Stimulated activated CD8-positive, alpha-beta memory T cell treated with anti-CD3 and anti-CD28 coated beads, Interleukin-12 subunit alpha, Interleukin-12 subunit beta, amount 100 ng/mL, for 4 hours (primary cell): ENCODE results near the gene SF3A1.

ENCODE experiments used
- DNase-seq: peaks from one replicate; pipeline ENCODE4 v3.0.0-alpha.2; 2020; ENCODE audit warnings: low read depth

The SF3A1 gene

DNA sequence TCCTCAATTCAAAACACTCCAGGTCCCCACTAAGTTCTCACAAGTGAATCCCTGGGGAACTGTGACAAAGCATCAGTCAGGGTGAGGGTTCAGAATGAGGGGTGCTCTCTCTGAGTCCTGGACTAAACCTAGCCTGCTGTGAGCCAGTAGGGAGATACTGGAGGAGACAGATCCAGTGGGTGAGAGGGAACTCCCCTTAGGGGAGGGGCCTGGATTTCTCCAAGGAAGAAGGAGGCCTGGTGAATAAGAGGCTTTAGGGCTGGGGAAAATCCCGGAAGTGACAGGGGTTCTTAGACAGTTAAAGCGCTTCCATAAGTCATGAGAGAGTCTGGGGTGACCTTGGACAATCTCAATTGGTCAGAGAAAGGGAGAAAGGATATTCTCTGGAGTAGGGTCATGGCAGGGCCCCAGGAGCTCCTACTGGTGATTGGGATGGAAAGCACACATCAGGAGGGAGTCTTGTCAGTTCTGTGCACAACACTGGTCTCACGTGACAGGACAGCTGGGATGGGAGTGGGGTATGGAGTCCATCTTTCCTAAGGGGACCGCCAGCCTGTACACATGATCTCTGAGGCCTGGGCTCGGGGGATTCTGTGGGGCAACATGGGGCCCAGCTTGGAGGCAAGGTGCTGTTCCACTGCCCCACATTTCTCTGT lies 31.5 kb downstream of the SF3A1 start:
- DNase-seq: no peak

DNA sequence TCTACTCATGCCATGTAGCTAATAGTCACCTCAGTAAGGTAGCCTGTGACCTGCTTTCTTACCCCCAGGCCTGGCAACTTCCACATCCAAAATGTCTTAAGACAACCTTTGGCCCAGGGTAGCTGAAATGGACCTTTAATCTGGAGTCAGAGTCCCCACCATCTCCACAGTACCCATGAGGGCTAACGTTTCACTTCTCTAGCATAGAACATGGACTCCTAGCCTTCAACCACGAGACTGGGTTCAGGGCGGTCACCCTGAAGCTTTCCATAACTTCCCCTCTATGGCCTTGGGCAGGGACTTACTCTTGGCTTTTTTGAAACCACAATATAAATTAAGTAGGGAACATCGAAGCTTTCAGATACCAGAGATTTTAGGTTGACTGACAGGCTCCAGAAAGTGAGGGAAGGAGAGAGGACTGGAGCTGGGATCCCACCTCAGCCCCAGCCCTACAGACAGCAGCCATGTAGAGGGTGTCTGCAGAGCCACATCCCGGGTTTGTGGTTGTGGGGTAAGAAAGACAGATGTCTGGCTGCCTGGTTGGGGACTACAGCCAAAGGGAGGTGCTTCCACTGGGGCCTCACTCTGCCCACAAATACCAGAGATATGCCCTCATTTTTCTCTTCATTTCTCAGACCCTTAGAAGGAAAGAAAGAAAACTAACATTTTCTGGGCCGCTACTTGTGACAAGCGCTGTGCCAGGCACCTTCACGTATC lies 32.5 kb downstream of the SF3A1 start:
- DNase-seq: no peak

DNA sequence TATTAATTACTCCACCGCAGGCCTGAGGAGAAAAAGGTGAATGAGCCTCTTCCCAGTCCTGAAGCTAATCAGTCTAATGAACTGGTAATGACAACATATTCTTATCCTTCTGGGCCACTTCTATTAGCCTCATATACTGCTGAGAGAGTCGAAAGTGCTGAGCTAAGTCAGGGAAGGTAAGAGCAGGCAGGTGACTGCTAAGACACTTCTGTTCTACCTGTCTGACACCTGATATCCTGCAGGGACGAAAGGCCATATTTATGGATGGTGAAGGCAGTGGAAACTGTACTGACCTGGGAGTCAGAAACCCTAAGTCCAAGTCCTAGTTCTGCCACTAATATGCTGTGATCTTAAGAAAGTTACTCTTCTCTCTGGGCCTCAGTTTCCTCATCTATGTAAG lies 33.4 kb downstream of the SF3A1 start:
- DNase-seq: no peak

DNA sequence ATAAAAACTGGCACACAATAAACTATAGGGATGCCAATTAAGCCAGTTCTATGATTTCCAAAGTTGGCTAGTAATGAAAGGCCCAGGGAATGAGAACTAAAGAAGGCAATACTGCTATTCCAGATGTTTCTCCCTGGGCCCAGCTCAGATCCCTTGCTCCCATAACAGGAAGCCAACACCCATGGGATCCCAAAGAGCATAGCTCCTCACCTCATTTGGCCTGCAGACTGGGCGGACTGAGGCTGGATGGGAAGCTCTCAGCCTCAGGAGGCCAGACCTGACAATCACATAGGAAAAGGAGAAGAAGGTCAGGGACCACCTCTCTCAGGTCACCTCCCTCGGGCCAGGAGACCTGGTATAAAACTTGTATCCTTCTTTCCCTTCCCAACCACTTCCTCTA lies 35.2 kb downstream of the SF3A1 start:
- DNase-seq: no peak

DNA sequence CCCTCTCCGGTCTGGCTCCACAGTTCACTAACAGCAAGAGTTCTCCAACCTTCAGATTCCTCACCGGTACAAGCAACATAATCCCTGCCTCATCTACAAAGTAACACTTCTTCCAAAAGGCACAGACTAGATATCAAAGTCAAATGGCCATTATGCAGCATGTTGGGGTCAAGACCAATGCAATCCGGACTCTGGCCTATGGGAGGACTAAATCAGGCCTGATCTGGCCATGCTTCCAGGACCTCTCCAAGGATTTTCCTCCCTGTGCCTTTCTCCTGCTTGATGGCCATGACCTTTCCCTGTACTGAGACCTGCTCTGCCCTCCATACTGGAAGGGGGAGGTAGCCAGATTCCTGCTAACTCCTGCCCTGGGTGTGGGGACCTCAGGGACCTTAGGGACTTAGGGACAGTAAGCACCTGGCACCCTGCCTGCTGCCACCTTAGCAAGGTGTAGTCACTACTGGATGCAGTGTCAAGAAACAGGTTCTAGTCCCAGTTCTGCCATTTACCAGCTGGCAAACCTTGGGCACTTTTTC lies 36.6 kb downstream of the SF3A1 start:
- no peak for DNase-seq

DNA sequence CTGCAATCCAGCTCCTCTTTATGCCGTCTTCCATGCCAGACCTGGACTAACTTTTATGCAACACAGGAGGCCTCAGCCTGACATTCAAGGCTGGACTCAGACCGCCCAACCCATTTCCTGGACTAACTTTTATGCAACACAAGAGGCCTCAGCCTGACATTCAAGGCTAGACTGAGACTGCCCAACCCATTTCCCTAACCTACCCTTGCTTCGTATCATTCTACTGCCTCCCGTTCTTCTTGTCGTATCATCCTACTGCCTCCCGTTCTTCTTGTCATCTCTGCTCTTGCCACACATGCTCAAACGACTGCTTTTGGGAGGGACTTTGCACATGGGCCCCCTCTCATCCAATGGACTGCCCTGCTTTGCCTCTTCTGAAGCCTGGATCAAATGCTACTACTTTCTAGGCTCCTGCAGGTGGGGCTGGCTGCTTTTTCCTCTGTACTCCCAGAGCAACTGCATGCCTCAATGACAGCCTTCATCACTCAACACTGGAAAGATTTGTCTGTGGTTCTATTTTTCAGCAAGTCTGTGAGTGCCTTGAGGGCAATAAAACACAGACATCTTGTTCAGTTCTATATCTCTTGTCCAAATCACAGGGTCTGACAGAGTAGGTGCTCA lies 37.8 kb downstream of the SF3A1 start:
- no peak for DNase-seq

DNA sequence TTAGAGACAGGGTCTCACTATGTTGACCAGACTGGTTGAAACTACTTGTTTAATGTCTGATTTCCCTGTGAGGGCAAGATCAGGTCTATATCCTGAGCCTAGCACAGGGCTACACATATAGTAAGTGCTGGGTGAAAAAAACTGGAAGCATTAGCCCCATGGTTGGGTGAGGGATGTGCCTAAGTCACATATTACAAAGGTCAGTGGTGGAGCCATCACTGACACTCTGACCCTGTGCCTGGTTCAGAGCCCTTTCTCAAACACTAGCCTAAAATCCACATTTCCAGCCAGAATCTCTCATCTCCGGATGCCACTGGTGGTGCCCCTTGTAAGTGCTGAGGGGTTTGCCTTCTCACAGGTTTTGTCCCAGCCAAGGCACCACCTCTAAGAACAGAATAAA lies 38.9 kb downstream of the SF3A1 start:
- DNase-seq: no peak

DNA sequence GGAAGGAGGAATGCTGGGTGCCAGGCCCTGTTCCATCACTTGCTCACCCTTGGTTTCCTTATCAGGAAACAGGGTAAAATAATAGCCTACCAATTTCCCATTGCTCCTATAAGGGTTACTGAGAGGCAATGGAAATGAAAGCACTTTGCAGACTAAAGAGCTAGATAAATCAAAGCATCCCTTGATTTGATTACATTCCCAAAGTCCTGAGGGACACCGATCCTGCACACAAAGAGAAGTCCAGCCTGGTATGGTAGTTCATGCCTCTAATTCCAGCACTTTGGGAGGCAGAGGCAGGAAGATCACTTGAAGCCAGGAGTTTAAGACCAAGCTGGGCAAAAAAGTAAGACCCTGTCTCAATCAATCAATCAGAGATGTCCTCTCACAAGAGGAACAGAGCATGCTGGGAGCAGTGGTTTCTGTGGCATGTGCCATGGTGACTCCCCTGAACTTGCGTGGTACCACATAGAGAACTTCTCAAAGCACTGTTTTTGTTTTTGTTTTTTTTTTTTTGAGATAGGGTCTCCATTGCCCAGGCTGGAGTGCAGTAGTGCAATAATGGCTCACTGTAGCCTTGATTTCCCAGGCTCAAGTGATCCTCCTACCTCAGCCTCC lies 40.6 kb downstream of the SF3A1 start:
- no peak for DNase-seq

DNA sequence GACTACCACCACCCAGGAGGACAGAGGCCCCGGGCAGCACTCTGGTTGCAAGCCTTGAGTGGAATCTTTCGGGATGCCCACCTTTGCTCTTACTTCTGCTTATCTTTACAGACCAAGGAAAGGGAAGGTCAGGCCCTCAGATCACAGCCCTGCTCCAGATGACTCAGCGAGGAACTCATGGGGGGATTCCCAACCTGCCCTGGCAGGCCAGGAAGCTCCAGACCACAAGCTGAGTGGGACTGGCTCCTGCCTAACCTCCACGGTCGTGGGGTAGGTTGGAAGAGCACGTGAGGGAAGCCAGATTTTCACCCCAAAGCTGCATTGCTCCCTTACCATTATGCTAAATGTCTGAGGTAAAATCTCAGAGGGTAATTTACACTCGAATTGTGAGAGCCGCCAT lies 41.8 kb downstream of the SF3A1 start:
- DNase-seq: peak; percentile 21

DNA sequence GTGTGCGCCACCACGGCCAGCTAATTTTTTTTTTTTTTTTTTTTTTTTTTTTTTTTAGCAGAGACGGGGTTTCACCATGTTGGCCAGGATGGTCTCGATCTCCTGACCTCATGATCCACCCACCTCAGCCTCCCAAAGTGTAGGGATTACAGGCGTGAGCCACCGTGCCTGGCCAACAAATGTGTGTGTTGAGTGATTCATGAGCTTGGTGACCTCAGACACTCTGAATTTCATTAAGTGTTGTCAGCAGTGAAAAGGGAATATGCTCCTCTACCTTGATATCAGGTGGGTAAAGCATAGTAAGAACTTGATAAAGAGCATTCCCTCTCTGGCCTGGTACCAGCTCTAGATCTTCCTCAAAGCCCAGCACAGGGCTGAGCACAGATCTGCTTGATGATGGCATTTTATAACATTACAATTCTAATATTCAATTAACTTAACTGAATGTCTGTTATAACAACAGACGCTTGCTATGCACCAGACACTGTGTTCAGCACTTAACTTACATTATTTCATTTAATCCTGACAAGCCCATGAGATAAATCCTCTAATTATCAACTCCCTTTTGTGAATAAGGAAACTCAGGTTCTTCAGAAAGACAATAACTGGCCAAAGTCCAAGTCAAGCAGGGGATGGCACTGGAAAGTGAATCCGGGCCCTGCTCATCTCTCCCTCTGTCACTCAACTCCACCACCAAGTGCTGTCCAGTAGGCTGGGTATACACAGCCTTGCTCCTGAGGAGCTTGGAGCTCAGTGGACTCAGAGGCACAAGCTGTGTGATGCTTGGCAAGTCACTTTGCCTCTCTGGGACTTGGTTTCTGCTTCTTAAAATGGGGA lies 42.9 kb downstream of the SF3A1 start:
- DNase-seq: no peak

DNA sequence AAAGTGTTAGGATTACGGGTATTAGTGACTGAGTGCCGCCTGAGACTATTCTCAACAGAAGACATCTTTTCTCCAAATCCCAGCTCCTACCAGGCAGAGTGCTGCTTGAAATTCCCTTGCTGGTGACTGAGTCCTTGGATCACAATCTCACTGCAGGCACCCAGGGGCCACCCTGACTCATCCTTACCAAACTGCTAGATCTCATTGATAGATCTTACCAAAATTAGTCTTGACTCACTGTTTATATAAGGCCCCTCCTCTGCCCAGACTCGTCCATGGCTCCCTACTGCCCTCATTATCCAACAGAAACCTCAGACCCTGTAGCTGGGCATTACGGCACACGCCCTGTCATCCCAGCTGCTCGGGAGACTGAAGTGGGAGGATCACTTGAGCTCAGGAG lies 44.6 kb downstream of the SF3A1 start:
- no peak for DNase-seq

DNA sequence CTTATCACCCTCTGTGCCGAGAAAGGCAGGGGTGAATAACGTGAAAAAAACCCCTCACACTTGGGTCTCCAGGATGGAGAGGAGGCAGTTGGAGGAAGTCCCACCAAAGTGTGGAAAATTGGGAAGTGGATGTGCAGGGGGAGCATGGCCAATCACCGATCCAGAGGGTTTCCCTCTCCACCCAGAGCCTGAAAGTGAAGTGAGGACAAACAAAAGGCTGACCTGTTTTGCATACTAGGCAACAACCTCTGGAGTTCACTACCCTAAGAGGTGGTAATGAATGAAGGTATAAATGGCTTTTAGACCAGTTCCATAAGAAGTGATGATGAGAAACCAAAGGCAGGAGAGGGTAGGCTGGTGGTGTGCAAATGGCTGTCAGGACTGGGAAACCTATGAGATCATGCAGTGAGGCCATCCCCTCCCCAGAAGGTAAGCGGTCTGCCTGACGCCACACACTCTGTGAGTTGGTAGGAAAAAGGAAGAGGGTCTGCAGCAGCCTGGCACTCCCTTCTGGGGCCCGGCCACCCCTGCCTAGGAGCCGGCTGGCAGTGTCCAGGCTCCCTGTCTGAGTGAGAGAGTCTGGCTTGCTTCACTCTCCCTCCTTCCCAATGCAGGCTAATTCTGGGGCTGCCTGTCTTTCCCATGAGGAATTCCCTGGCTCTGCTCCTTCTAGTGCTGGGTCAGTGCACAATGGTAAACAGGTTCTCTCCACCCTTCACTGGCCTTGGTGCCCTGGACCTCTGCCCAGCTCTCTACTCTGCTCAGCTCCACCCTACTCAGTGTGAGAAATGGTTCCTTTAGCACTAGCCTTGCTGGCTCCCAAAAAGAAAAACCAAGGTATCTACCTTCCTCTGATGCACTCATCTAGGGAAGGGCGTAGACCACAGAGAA lies 45.6 kb downstream of the SF3A1 start:
- no peak for DNase-seq

DNA sequence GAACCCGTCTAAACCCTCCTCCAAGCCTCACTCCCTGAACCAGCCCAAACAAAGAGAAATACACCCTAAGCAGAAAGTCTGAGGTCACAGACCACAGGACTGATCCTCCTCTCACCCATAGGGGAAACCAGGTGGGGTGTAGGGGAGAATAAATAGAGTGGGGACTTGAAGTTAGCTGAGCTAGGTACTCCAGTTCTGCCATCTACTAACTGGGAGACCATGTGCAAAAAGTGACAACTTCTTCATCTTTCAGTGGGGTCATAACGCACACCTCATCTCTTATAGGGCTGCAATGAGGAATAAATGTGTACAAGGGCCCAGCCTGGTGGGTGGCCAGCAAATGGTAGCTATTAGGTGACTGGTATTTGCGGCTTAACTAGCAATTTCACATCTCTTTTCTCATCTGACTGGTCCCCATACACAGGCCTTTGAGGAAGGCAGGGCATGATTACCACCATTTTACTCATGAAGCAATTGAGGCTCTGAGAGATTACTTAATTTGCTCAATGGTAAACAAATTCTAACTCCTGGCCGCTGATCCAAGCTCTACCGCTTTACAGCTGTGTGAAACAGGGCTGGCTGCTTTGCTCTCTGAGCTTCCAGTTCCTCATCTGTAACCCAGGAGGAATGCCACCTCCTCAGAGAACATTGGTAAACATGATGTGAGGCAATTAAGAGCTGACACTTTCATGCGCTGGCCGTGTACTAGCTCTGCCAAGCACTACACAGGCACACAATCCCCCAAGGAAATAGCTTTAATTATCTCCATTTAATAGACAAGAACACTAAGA lies 46.5 kb downstream of the SF3A1 start:
- no peak for DNase-seq

DNA sequence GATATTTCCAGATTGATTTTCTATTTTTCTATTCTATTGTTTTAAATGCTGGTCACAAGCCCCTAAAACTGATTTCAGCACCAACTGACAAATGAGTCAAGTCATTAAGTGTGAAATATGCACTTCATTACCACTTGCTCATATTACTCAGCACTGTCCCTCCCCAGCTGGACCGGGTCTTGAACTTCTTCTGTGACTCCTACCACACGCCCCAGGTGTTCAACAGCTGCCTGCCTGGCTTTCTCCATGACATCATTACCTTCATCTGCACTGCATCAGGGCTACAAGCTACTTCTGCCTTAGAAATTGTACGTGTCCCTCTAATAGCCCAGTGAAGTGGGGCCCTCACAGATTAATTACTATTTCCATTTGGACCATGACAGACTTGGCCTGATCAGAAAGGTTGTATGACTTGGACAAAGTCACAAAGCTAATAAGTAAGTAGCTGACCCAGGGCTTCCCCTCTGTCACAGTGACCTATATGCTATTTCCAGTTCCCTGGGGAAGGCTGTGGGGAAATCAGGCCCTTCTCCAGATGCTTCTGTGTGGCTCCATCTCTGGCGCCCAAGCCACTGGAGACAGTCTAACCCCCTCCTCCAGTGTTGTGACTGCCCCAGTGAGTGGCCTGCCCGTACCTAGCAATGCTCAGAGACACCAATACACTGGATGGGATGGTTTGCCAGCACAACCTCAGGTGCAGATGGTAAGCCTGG lies 48.0 kb downstream of the SF3A1 start:
- DNase-seq: no peak

DNA sequence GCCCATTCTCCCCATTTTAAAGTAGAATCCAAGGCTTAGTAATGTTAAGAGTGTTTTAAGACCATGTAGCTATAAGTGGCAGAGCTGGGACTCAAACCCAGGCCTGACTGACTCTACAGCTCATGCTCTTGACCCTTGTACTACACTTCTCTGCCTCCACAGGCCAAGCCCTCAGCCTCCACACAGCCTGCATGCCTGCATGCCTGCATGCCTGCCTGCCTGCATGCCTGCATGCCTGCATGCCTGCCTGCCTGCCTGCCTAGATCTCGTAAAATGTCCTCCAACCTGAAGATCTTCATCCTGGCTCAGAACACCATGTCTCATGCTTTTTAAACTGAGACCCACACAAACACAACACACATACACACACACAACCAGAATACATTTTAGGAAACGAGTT lies 48.6 kb downstream of the SF3A1 start:
- no peak for DNase-seq

DNA sequence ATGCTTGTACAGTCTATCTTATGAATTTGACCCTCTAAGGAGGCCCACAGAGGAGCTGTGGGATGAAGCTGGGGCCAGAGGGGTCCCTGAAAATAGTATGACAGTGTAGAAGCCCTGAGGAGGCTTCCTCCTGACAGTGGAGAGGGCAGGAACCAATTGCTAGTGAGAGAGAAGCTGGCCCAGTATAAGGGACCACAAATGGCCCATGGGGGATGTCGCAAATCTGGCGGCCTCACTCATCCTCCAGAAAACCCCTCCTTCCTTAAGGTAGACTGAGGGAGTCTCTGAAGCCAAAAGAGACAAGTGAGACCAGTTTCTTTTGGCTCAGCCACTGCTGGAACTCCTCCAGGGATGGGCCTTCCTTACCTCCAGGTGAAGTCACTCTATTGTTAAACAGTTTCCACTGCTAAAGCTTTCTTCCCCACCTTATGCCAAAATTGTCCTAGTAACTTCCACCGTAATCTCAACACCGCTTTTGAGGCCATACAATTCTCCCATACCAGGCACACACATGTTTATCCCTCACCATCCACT lies 49.6 kb downstream of the SF3A1 start:
- no peak for DNase-seq

DNA sequence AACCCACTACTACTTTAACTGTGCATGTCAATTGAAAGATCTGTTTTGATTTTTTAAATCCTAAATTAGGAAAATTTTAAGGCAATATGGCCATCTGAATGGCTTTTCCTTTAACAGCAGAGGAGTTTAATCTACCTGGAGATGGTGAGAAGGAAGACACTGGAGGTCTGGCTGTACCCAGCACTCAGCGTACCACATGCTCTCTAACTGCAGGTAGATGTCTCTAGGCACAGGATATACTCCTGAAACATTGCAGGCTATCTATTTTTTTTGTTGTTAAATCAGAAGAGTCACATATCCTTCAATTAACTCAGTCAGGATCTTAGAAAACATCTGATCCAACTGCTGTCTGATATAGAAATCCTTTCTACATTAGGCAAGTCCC lies 50.1 kb downstream of the SF3A1 start:
- no peak for DNase-seq

DNA sequence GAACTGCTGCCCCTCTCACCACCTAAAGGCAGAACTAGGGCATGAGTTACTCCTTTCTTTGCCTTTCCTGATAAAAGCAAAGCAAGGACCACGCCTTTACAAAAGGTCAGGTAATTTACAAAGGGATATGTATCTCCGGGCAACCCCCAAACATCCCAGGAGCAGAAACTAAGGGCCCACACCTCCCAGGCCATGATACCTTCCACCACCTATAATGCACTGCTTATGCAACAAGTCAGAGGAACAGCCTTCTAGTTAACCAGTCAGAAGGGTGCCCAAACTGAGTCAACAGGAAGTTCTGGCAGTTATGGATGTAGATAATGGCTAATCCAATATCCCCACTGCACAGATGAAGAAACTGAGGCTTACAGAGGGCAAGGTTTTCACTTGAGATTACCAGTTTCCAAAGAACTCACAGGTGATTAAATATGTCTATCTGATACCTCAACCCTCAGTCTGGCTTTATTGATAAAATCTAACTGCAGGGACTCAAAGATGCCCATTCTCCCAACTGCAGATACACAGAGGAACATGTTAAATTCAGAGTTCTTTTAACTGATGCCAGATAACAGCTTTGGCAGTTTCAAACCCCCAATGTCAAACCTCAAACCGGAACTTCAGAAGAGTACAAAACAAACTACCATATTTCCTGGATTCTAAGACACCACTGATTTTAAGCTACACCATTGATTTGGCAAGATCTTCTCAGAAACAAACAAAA lies 50.6 kb downstream of the SF3A1 start:
- no peak for DNase-seq

DNA sequence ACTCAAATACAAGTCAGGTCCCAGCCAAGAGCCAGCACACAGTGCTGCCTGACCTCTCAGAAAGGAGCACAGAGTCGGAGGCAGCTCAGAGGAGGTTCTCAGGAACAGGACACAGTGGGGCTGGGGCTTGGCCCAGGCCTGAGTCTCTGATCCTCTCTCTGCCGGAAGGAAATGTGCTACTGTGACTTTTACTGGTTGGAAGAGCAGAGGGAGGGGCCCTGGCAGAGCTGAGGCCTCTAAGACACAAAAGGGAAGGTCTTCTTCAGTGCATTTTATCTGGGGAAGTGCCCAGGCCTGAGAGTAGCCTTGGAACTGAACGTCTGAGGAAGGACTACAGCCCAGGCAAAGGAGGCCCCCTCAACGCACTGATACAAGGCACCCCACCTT lies 51.2 kb downstream of the SF3A1 start:
- no peak for DNase-seq
